Measurements from ENCODE around the gene SPCS1.

DNA sequence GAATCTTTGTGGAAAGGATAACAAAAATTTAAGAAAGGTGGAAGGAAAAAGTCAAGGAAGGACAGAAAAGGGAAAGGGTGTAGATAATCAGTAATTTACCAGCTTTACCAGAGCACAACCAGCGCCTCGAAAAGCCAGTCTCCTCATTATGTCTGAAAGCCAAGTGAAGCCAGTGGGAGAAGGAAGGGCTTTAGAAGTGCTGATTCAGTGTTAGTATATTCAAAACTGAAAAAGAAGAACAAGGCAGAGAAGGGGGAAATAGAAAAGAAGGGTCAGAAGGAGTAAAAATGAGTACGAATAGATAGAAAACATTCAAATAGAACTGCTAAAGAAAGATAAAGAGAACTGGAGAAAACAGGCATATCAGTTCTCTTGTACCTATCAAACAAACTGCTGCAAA is 24.3 kb upstream of the SPCS1 start:
- TF ChIP-seq TCF4 (CRISPR knock-in tag; IDR thresholded peaks at IDR 0.05; ENCODE audit: borderline replicate concordance) (no peak), ZFP30 (CRISPR knock-in tag; IDR thresholded peaks at IDR 0.05) (no peak), ZNF8 (CRISPR knock-in tag; IDR thresholded peaks at IDR 0.05) (no peak), TOX (CRISPR knock-in tag; IDR thresholded peaks at IDR 0.05; ENCODE audit: borderline replicate concordance) (no peak)
- TF ChIP-seq, protein P1, sequence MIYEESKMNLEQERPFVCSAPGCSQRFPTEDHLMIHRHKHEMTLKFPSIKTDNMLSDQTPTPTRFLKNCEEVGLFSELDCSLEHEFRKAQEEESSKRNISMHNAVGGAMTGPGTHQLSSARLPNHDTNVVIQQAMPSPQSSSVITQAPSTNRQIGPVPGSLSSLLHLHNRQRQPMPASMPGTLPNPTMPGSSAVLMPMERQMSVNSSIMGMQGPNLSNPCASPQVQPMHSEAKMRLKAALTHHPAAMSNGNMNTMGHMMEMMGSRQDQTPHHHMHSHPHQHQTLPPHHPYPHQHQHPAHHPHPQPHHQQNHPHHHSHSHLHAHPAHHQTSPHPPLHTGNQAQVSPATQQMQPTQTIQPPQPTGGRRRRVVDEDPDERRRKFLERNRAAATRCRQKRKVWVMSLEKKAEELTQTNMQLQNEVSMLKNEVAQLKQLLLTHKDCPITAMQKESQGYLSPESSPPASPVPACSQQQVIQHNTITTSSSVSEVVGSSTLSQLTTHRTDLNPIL (CRISPR knock-in tag; IDR thresholded peaks at IDR 0.05; ENCODE audit: low read depth): no peak
